ENCODE data around the gene NLRP4.

The NLRP4 gene, protein sequence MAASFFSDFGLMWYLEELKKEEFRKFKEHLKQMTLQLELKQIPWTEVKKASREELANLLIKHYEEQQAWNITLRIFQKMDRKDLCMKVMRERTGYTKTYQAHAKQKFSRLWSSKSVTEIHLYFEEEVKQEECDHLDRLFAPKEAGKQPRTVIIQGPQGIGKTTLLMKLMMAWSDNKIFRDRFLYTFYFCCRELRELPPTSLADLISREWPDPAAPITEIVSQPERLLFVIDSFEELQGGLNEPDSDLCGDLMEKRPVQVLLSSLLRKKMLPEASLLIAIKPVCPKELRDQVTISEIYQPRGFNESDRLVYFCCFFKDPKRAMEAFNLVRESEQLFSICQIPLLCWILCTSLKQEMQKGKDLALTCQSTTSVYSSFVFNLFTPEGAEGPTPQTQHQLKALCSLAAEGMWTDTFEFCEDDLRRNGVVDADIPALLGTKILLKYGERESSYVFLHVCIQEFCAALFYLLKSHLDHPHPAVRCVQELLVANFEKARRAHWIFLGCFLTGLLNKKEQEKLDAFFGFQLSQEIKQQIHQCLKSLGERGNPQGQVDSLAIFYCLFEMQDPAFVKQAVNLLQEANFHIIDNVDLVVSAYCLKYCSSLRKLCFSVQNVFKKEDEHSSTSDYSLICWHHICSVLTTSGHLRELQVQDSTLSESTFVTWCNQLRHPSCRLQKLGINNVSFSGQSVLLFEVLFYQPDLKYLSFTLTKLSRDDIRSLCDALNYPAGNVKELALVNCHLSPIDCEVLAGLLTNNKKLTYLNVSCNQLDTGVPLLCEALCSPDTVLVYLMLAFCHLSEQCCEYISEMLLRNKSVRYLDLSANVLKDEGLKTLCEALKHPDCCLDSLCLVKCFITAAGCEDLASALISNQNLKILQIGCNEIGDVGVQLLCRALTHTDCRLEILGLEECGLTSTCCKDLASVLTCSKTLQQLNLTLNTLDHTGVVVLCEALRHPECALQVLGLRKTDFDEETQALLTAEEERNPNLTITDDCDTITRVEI

DNA sequence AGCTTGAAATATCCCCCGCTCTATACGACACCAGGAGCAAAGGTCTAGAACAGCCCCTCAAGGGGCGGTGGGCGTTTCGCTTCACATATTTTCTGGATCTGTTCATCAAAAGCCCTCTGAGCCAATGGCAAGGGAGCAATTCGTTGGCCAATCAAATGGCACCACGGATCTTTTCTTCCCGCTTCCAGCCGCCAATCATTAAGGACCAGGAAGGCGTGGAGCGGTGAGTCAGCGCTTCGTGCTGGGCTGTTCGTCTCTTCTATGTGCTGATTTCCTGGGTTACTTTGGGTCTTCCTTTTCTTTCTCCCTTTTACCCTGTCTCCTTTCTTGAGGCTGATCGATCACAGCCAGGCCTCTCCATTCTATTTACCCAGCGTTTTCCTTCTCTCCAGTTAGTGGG is at the start of gene NLRP4:
Gene NLRP4, plus strand, starts transcription at position 201 of the 400 bp plus-strand sequence. CDS start 15,541 bp downstream, outside the sequence.
- DNase-seq = no peak

DNA sequence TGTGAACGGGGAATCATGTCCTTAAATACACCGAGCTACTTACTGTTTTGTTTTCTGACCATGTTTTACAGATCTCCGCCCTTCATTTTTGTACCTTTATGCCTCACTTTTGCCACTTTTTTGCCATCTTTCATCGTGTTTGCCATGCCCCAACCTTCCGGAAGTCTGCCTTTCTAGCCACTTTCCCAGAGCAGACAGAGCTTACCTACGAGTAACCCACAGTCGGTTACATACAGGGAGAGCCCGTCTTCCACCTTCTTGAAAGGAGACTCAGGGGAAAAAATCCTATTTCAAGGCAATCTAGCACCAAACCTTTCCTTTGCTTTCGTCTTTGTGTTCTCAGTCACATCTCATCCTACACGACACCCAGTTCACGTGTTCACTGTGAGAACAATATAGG is 41.3 kb upstream of the NLRP4 start:
- DNase-seq = no peak

DNA sequence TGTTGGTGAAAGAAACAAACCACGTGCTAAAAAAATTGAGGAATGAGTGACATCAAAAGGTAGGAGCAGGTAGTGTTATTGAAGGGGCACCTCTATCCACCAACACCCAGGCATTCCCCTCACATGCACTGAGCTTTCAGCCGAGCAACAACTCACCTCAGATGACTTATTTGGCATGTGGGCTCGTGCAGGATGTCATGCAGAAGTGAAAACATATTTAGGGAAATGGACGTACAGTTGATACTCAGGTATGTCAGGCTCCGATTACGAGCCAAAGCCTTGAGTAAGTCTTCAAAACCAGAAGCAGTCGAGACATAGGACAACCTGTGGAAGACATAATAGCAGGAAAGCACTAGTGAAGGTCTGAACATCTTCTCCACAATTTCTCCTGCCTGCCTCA is 34.9 kb upstream of the NLRP4 start:
- no peak for DNase-seq

DNA sequence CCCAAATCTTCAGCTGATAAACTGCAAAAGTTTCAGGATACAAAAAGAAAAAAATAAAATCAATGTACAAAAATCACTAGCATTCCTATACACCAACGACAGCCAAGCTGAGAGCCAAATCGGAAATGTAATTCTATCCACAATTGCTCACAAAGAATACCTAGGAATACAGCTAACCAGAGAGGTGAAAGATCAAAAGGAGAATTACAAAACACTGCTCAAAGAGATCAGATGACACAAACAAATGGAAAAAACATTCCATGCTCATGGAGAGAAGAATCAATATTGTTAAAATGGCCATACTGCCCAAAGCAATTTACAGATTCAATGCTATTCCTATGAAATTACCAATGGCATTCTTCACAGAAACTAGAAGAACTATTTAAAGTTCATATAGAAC is 34.1 kb upstream of the NLRP4 start:
- no peak for DNase-seq

DNA sequence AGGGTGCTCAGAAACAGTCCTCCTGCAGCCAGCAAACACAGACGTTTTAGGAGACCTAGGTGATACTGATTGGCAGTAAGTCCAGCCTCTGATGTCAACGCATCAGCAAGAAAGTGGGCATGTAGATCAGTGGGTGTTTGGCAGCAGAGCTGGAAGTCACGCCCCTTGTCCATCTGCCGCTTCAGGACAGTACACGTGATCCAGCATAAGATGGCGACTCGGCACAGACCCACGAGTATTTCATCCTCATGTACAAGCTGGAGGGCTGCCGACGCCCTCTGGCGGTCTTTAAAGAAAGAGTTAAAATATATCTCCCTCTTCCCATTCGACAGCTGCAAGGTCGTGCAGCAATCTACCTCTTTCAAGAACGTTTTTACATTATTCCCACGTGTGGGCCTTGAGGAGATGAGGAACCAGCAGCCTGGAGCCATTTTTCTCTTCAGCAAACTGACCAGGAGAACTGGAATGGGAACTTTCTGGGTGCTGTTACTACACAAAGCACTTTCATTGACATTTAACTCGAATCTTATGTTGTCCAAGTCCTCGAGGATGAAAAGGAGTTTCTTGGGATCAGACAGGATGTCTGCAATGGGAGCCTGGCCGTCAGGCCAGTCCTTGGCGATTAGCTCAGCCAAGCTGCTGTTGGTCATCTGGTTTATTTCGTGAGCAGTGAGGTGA is 26.8 kb upstream of the NLRP4 start:
- peak; percentile 92 for DNase-seq

DNA sequence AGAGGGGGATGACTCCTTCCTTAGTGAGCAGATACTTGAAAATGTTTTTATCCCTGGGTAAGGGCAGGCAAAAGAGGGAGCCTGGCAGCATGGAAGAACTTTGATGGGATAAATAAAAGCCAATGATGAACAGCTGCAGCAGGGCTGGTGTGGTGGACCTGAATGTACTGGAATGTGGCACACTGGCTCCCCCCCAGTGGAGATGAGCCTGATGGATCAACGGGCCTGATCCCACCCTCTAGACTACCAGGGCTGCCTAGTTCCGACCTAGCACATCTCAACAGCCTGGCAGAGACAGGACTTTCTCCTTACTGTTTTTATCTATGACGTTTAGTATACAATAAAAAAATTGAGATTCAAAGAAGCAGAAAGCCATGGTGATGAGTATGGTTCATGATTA is 25.0 kb upstream of the NLRP4 start:
- no peak for DNase-seq

DNA sequence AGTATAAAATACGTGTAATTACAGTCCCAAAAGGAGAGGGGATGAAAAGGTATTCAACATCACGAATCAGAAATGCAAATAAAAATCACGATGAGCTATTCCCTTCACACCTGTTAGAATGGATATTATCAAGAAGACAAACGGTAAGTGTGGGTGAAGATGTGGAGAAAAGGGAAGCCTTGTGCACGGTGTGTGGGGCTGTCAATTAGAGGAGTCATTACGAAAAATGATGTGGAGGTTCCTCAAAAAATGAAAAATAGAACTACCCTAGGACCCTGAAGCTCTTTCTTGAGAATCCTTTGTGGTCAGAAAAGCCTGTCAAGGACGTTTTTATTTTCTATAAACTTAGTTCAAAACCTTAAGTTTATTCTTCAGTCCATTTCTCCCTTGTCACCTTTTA is 23.9 kb upstream of the NLRP4 start:
- DNase-seq = no peak

DNA sequence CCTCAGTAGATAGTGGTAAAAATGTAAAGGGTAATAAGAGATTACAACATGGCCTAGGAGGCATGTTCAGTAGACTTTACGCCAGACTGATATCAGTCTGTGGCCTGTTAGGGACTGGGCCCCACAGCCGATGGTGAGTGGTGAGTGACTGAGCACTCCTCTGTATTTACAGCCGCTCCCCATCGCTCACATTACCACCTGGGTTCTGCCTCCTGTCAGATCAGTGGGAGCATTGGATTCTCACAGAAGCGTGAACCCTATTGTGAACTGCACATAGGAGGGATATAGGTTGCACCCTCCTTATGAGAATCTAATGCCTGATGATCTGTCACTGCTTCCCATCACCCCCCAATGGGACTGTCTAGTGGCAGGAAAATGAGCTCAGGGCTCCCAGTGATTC is 22.4 kb upstream of the NLRP4 start:
- no peak for DNase-seq

DNA sequence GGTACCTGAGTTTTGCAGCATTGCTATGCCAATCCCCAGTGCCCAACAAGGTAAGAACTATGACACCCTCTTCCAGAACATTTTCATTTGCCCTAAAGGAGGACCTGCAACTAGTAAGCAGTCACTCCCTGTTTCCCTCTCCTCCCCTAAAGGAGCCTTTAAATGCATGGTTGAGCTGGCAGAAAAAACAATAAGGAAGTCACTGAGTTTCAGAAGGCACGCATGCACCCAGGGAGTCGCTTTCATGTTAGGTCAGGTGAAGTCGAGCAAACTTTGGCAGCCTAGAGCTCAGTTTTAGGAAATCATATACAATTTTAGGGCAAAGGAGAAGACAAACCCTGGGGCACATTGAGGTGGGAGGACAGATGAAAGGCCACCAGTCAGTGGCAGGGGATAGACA is 16.3 kb upstream of the NLRP4 start:
- DNase-seq = no peak

DNA sequence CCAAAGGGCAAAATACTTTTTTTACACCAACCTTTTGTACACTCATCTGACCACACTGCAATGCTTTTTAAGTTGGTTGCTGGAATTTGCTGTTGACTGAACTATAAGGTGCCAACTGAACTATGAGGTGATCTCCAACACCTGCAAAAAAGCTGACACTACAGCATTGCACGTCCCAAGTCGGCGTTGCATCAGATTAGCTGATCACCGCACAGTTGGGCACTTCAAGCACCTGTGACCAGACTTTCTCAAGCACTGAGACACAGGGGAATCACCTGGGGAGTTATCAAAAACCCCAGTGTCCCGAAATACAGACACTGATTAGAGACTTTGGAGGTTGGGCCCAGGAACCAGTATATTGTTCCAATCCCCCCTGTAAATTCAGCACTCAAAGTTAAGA is 5.7 kb upstream of the NLRP4 start:
- DNase-seq = no peak

DNA sequence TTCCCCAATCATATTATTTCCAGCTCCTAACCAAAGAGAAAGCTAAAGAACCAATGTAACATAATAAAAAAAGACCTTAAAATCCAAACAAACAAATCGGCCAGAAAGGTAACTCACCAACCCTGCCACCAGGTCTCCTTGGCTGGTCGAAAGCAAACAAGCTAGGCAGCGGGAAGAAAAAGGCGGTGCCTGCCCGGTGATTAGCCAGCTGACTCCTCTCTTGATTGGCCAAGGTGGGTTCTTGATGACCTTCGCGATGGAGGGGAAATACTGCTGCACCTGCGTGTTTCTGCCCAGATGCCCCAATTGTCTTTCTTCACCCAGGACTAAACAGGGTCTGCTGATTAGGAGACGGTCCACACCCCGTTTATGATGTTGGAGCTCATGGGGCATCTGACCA is 4.5 kb upstream of the NLRP4 start, which contains the start of gene NLRP11:
Gene NLRP11, minus strand, starts transcription at position 154 of the 400 bp plus-strand sequence. CDS start 13,825 bp downstream, outside the sequence.
- DNase-seq = no peak

DNA sequence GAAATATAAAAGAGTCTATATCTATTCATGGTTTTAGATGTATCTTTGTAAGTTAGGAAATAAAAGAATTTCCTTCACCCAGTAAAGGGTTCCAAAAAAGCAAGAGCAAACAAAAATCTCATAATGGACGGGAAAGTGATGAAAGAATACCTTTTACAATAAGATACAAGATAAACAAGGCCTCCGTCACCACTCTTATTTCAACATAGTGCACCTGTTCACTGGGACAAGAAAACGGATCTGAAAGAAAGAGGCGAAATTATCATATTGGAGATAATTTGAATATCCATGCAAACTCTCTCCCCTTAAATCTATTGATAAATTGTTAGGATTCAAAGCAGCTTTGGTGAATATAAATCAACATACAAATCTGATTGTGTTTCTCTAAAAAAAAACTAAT is 3.7 kb upstream of the NLRP4 start:
- DNase-seq = no peak

DNA sequence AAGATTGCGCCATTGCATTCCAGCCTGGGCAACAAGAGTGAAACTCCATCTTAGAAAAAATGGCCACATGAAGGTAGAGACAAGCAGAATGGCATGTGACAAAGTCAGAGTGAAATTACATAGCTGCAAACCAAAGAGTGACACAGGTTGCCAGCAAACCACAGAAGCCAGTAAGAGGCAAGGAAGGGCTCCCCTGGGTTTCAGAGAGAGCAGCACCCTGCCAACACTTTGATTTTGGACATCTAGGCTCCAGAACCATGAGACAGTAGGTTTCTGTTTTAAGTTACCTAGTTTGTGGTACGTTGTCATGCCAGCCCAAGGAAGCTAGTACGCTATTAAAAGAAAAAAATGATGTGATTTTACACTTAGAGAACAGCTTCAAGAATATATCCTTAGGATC is 1.9 kb downstream of the NLRP4 start:
- no peak for DNase-seq

DNA sequence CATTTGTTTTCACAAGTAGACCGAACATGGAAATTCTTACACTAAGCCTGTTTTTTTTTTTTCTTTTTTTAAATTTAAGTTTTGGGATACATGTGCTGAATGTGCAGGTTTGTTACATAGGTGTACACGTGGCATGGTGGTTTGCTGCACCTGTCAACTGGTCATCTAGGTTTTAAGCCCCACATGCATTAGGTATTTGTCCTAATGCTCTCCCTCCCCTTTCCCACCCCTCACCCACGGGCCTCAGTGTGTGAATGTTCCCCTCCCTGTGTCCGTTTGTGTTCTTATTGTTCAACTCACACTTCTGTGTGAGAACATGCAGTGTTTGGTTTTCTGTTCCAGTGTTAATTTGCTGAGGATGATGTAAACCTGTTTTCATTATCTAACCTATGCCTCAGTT is 2.6 kb downstream of the NLRP4 start:
- DNase-seq = no peak

DNA sequence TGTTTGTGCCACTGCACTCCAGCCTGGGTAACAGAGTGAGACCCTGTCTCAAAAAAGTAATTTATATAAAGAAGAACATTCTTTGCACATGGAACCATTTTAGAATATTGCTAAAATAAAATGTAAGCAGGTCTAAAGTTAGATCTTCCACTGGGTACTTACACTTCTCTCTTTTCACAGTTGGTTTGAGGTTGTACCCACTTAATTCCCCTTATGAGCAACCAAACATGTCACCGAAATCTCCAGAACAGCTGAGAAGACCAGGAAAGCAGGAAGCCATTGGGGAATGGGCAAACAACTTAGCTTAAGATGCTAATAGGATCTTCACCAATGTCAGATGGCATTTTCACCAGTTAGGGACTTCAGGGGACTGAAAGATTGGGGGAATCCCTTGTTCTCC is 18.8 kb downstream of the NLRP4 start:
- DNase-seq = no peak

DNA sequence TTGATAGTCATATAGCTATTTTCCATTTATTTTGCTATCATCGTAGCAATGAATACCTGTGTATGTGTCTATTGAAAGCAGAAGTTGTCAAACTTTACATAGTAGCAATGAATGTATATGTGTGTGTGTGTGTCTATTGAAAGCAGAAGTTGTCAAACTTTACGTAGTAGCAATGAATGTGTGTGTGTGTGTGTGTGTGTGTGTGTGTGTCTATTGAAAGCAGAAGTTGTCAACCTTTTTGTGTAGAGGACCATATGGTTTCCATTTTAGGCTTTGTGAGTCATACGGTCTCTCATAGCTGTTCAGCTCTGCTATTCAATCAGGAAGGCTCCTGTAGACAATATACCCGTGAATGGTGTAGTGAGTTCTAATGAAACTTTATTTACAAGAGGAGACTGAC is 20.8 kb downstream of the NLRP4 start:
- DNase-seq = no peak

DNA sequence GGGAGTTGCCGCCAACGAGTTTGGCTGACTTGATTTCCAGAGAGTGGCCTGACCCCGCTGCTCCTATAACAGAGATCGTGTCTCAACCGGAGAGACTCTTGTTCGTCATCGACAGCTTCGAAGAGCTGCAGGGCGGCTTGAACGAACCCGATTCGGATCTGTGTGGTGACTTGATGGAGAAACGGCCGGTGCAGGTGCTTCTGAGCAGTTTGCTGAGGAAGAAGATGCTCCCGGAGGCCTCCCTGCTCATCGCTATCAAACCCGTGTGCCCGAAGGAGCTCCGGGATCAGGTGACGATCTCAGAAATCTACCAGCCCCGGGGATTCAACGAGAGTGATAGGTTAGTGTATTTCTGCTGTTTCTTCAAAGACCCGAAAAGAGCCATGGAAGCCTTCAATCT is 21.6 kb downstream of the NLRP4 start:
- DNase-seq = no peak

DNA sequence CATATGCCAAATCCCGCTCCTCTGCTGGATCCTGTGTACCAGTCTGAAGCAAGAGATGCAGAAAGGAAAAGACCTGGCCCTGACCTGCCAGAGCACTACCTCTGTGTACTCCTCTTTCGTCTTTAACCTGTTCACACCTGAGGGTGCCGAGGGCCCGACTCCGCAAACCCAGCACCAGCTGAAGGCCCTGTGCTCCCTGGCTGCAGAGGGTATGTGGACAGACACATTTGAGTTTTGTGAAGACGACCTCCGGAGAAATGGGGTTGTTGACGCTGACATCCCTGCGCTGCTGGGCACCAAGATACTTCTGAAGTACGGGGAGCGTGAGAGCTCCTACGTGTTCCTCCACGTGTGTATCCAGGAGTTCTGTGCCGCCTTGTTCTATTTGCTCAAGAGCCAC is 22.1 kb downstream of the NLRP4 start:
- no peak for DNase-seq

DNA sequence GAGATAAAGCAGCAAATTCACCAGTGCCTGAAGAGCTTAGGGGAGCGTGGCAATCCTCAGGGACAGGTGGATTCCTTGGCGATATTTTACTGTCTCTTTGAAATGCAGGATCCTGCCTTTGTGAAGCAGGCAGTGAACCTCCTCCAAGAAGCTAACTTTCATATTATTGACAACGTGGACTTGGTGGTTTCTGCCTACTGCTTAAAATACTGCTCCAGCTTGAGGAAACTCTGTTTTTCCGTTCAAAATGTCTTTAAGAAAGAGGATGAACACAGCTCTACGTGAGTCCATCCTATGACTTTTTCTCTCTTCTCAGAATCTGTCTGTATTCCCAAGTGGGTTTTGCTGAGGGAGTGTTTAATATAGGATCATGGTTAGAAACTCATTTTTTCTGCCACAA is 22.6 kb downstream of the NLRP4 start:
- no peak for DNase-seq

DNA sequence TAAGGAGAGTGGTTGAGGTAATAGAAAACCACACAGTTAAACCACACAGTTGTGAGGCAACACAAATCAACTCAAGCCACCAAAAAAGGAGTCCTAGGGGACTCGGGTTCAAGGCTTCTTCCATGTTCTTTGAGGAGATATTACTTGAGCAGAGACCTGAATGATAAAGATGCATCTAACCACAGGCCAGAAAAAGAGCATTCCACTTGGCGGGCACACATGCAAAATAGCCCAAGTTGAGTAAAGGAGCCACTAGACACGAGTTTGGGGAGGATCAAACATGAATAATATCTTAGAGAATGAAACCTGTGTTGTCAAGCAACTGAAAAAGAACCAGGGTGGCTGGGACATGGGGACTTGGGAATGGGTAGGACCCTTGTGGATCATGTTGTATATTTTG is 30.2 kb downstream of the NLRP4 start:
- no peak for DNase-seq

DNA sequence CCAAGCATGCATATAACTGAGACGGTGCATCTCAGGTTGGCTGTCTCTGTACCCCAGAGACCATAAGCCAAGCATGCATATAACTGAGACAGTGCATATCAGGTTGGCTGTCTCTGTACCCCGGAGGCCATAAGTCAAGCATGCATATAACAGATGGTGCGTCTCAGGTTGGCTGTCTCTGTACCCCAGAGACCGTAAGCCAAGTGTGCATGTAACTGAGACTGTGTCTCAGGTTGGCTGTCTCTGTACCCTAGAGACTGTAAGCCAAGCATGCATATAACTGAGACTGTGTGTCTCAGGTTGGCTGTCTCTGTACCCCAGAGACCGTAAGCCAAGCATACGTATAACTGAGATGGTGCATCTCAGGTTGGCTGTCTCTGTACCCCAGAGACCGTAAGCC is 30.8 kb downstream of the NLRP4 start:
- DNase-seq = no peak

DNA sequence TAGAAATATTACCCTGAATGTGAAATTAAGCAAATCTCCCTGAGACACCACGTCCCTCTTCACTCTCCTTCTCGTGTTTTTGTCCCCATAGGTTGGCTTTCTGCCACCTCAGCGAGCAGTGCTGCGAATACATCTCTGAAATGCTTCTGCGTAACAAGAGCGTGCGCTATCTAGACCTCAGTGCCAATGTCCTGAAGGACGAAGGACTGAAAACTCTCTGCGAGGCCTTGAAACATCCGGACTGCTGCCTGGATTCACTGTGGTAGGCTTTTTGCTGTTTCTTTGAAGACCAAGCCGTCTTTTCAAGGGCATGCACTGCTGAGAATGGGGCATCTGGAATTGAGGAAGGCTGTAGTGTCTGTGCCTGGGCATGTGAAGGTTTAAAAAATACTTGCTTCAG is 34.4 kb downstream of the NLRP4 start:
- DNase-seq = no peak

DNA sequence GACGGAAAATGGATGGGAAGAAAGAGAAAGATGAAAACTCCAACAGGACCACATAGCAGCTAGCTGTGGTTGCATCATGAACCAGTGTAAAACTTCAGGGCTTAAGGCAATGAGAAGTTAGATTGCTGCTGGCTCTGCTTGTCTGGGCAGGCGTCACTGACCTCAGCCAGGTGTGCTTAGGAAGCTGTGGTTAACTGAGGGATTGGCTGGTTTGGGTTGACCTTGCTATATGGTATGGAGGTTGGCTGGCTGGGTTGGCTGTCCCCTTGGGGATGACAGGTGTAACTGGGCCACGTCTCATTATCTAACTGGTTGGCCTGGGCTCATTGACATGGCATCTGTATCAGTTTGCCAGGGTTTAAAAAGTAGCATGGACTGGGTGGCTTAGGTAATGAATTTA is 40.9 kb downstream of the NLRP4 start:
- no peak for DNase-seq

Data from DMS 273 treated with DMSO at 0.1 percent for 48 hours (cell line).